HCT116 (cell line): ENCODE results near the gene SNRPF. TPM values are rescaled to one million over a fixed set of nuclear protein-coding genes. Genes with fewer than 3 reads are reported as not detected.
"Not testable (repeated sequence)": the region's sequence is repeated elsewhere in the genome, so short reads cannot be mapped to it uniquely, and the experiment has no call there.

Experiments used
- ATAC-seq: fragments of 200-7000 bp; cut with Tn5 transposase; 2 replicates; pipeline ENCODE4 v1.9.1; 2020; ENCODE audit warnings: mild to moderate bottlenecking, moderate library complexity
- BruUV-seq: library from RNA; stranded (reverse); fragments of 400-500 nt; replicated peaks from 2 replicates; lab custom pipeline; 2021; lab: Mats Ljungman, UMichigan
- CTCF ChIA-PET: fragments of 300-600 bp; sonication (Branson Sonifier 250); formaldehyde crosslinking; loops from one replicate; lab custom pipeline; 2021; ENCODE audit warnings: antibody characterized with exemption; lab: Charles Lee
- POLR2A ChIA-PET: fragments of 300-600, 350-600 bp; sonication (Branson Sonifier 250); formaldehyde crosslinking; loops from one replicate; lab custom pipeline; 2021; ENCODE audit warnings: antibody characterized with exemption; lab: Charles Lee
- RAD21 ChIA-PET, 2 experiments: fragments of 300-600 bp; sonication (Branson Sonifier 250); formaldehyde crosslinking; loops; one replicate each; lab custom pipeline; 2023; ENCODE audit warnings: low total read pairs in 2 of 2; ENCODE audit not compliant: uncharacterized antibody in 2 of 2, unreplicated experiment in 2 of 2, low non-redundant PET in 1 of 2; lab: Charles Lee
- DNase-seq: peaks from one replicate; pipeline ENCODE4 v3.0.0-alpha.2; 2010; ENCODE audit warnings: low read depth, low spot score
- H2AFZ ChIP-seq: fragments of 200-600 bp; shearing (Covaris generic), sonication (generic); 2 replicates; pipeline ENCODE4 v1.6.1; 2017; ENCODE audit warnings: low read depth, mixed run types, mixed read lengths, antibody characterized with exemption, low read length; ENCODE audit not compliant: poor library complexity, severe bottlenecking
- H3K27ac ChIP-seq: 2 replicates; pipeline ENCODE4 v1.5.1; 2012; ENCODE audit warnings: low read depth, low read length
- H3K27me3 ChIP-seq: fragments of 200-600 bp; sonication (generic); 2 replicates; pipeline ENCODE4 v1.6.1; 2016; ENCODE audit warnings: mixed run types, low read length, mixed read lengths; ENCODE audit not compliant: insufficient read depth
- H3K36me3 ChIP-seq, 2 experiments: fragments of 200-500 bp in 1 of 2; fragments of 200-600 bp in 1 of 2; sonication (Bioruptor generic) in 1 of 2; sonication (generic) in 1 of 2; 2 replicates each; pipeline versions ENCODE4 v1.5.1 to v1.6.1; 2014 to 2016; ENCODE audit warnings: low read length in 2 of 2, inconsistent platforms in 1 of 2, mixed read lengths in 1 of 2, mixed run types in 1 of 2; ENCODE audit not compliant: insufficient read depth in 2 of 2, control insufficient read depth in 1 of 2
- H3K4me1 ChIP-seq, 2 experiments: fragments of 200-600 bp in 1 of 2; sonication (generic) in 1 of 2; 2 replicates each; pipeline versions ENCODE4 v1.5.1 to v1.6.1; 2012 to 2017; ENCODE audit warnings: low read length in 2 of 2, inconsistent platforms in 1 of 2, mild to moderate bottlenecking in 1 of 2, mixed read lengths in 1 of 2, mixed run types in 1 of 2, moderate library complexity in 1 of 2; ENCODE audit not compliant: insufficient read depth in 2 of 2, control insufficient read depth in 1 of 2
- H3K4me2 ChIP-seq: fragments of 200-600 bp; sonication (generic); 2 replicates; pipeline ENCODE4 v1.6.1; 2017; ENCODE audit warnings: mixed run types, low read length, mixed read lengths
- H3K4me3 ChIP-seq, 2 experiments: fragments of 200-600 bp in 1 of 2; sonication (generic) in 1 of 2; replicated peaks in 1 of 2; 2 replicates each; pipeline ENCODE4 v1.5.1; 2011 to 2016; ENCODE audit warnings: low read length in 2 of 2, control low read depth in 1 of 2, low read depth in 1 of 2, mild to moderate bottlenecking in 1 of 2, mixed read lengths in 1 of 2, mixed run types in 1 of 2
- H3K79me2 ChIP-seq: fragments of 200-600 bp; sonication (generic); 2 replicates; pipeline ENCODE4 v1.6.1; 2017; ENCODE audit warnings: mild to moderate bottlenecking, mixed run types, low read length, moderate library complexity, mixed read lengths; ENCODE audit not compliant: insufficient read depth
- H3K9ac ChIP-seq: fragments of 200-600 bp; sonication (generic); 2 replicates; pipeline ENCODE4 v1.6.1; 2016; ENCODE audit warnings: low read length, mixed read lengths
- H3K9me2 ChIP-seq: fragments of 200-600 bp; sonication (generic), shearing (Covaris generic); 2 replicates; pipeline ENCODE4 v1.6.1; 2017; ENCODE audit warnings: mixed run types, mild to moderate bottlenecking, moderate library complexity; ENCODE audit not compliant: insufficient read depth
- H3K9me3 ChIP-seq, 2 experiments: fragments of 200-500 bp in 1 of 2; fragments of 200-600 bp in 1 of 2; sonication (Bioruptor generic) in 1 of 2; sonication (generic) in 1 of 2; 2 replicates each; pipeline ENCODE4 v1.6.1; 2014 to 2017; ENCODE audit warnings: low read length in 2 of 2, mixed read lengths in 2 of 2, inconsistent platforms in 1 of 2, low read depth in 1 of 2, mild to moderate bottlenecking in 1 of 2, mixed run types in 1 of 2, moderate library complexity in 1 of 2; ENCODE audit not compliant: control insufficient read depth in 1 of 2, insufficient read depth in 1 of 2
- H4K20me1 ChIP-seq: fragments of 200-600 bp; sonication (generic), shearing (Covaris generic); 2 replicates; pipeline ENCODE4 v1.6.1; 2017; ENCODE audit warnings: mixed run types, mild to moderate bottlenecking, moderate library complexity; ENCODE audit not compliant: insufficient read depth
- CBX3 ChIP-seq: IDR thresholded peaks from 2 replicates; pipeline ENCODE4 v1.6.1; 2012; ENCODE audit warnings: low read depth
- CEBPB ChIP-seq: IDR thresholded peaks from 2 replicates; pipeline ENCODE4 v1.6.1; 2012; ENCODE audit warnings: low read depth
- EGR1 ChIP-seq: IDR thresholded peaks from 2 replicates; pipeline ENCODE4 v1.6.1; 2012; ENCODE audit warnings: low read depth
- EZH2phosphoT487 ChIP-seq: fragments of 200-600 bp; IDR thresholded peaks from 2 replicates; pipeline ENCODE4 v1.6.1; 2018; ENCODE audit warnings: antibody characterized with exemption, borderline replicate concordance
- POLR2AphosphoS5 ChIP-seq: IDR thresholded peaks from 2 replicates; pipeline ENCODE4 v1.6.1; 2011; ENCODE audit warnings: mild to moderate bottlenecking, low read depth, low read length, moderate library complexity
- RAD21 ChIP-seq: IDR thresholded peaks from 2 replicates; pipeline ENCODE4 v1.6.1; 2012; ENCODE audit warnings: low read depth, mild to moderate bottlenecking
- SIN3A ChIP-seq: IDR thresholded peaks from 2 replicates; pipeline ENCODE4 v1.6.1; 2012; ENCODE audit warnings: low read depth
- SP1 ChIP-seq: IDR thresholded peaks from 2 replicates; pipeline ENCODE4 v1.6.1; 2012; ENCODE audit warnings: low read depth
- TCF7L2 ChIP-seq: IDR thresholded peaks from 2 replicates; pipeline ENCODE4 v1.7.0; 2011; ENCODE audit warnings: borderline replicate concordance, inconsistent platforms; ENCODE audit not compliant: insufficient read depth, insufficient read length; ENCODE audit errors: extremely low read depth
- YY1 ChIP-seq: IDR thresholded peaks from 2 replicates; pipeline ENCODE4 v1.6.1; 2011; ENCODE audit warnings: low read length, low read depth, moderate library complexity, mild to moderate bottlenecking; ENCODE audit not compliant: insufficient replicate concordance; ENCODE audit errors: extremely low read depth
- ZNF274 ChIP-seq: fragments of 200-500 bp; sonication (Bioruptor generic); IDR thresholded peaks from 2 replicates; pipeline ENCODE4 v1.6.1; 2014; ENCODE audit warnings: mild to moderate bottlenecking, low read depth, low read length, inconsistent platforms
- intact Hi-C: fragments of 100-400 bp; cut with micrococcal nuclease; formaldehyde crosslinking; loops from 2 replicates; pipeline ENCODE4 v1.10.0; 2022
- total RNA-seq: library from RNA; stranded (reverse); gene quantifications from one replicate; pipeline ENCODE4 v1.2.1, GENCODE V29; 2021; ENCODE audit not compliant: unreplicated experiment
- TF ChIP-seq, protein P1 (sequence below), 3 experiments: fragments of 200-600 bp in 1 of 3; sonication (generic) in 1 of 3; IDR thresholded peaks in 2 of 3; conservative IDR thresholded peaks in 1 of 3; 2 replicates each; pipeline ENCODE4 v1.5.1; 2012 to 2017; ENCODE audit warnings: low read depth in 2 of 3, low read length in 2 of 3, antibody characterized with exemption in 1 of 3, borderline replicate concordance in 1 of 3, control low read depth in 1 of 3, mild to moderate bottlenecking in 1 of 3, mixed read lengths in 1 of 3, mixed run types in 1 of 3, moderate library complexity in 1 of 3; ENCODE audit not compliant: insufficient read depth in 1 of 3
- TF ChIP-seq, protein P2 (sequence below): IDR thresholded peaks from 2 replicates; pipeline ENCODE4 v1.6.1; 2011; ENCODE audit warnings: mild to moderate bottlenecking, low read length, moderate library complexity; ENCODE audit not compliant: insufficient replicate concordance; ENCODE audit errors: extremely low read depth
- TF ChIP-seq, protein P3 (sequence below): IDR thresholded peaks from 2 replicates; pipeline ENCODE4 v1.6.1; 2012

Gene SNRPF
- total RNA-seq, 1 experiment from 2014 or later: 56.3 TPM

DNA sequence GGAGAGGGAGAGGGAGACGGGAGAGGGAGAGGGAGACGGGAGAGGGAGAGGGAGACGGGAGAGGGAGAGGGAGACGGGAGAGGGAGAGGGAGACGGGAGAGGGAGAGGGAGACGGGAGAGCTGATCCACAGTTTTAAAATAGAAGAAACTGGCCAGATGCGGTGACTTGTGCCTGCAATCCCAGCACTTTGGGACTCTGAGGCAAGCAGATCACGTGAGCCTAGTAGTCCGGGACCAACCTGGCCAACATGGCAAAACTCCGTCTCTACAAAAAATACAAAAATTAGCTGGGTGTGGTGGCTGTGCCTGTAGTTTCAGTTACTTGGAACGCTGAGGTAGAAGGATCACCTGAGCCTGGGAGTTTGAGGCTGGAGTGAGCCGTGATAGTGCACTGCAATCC lies 16.3 kb upstream of the SNRPF start:
- CTCF ChIA-PET, H3K36me3 ChIP-seq, BruUV-seq, H4K20me1 ChIP-seq, H3K27ac ChIP-seq, H3K27me3 ChIP-seq, POLR2A ChIA-PET, H3K9me2 ChIP-seq, H3K9me3 ChIP-seq, DNase-seq, H3K4me1 ChIP-seq, intact Hi-C loops, H3K79me2 ChIP-seq: not testable (repeated sequence)
- ATAC-seq: peak; percentile 70
- Histone ChIP-seq H3K4me3 (peak overlapping the region; percentile 32 to 47), H2AFZ (peak overlapping the region; percentile 90), H3K9ac (peak overlapping the region; percentile 40), H3K4me2 (peak overlapping the region; percentile 61)
- RAD21 ChIA-PET: interaction anchor here in 1 of 2 experiments (0.6 to 0.7 kb wide), 2 partner anchors 260 to 271 kb away, joined by 3 to 4 read pairs; no protein-coding TSS in a partner anchor

DNA sequence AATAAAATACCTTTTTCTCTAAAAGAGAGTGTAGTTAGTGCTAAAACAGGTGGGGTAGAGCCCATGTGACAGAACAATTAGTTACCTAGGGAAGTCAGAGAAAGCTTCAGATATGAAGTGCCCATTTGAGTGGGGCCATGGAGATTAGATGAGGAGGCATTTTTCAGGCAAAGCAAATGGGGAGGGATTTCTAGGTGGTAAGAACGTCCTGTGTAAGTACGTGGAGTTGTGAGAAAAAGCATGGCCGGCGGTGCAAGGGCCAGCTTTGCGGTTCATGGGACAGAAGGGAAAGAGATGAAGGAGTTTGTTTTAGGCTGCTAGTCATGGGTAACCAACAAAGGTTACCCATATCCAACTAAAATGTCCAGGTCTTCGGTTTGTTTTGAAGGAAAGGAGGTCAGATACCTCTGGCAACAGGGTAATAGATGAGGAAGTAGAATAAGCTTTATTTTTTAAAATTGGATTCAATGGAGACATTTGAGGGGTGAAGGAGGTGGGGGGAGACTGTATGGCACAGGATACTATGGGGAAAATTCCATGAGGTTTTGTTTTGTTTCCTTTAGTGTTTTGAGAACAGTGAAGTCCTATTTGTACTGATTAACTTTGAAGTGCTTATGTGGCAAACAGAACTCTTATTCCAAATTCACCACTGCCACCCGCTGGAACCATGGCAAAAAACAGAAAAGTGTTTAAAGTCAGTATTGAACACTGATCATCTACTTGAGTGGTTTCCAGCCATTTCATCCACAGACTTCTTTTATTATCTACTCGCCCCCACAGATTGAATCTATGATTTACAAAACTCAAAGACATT lies 10.0 kb upstream of the SNRPF start:
- Histone ChIP-seq H3K9me3 (no peaks in the 10 kb centered on the region), H3K79me2 (no peaks in the 10 kb centered on the region), H2AFZ (no peak overlapping the region), H3K4me1 (no peaks in the 10 kb centered on the region), H3K36me3 (no peaks in the 10 kb centered on the region), H3K27me3 (no peaks in the 10 kb centered on the region), H3K4me2 (no peak overlapping the region), H3K27ac (no peak overlapping the region), H3K4me3 (no peak overlapping the region), H4K20me1 (no peaks in the 10 kb centered on the region), H3K9ac (no peak overlapping the region), H3K9me2 (no peaks in the 10 kb centered on the region)
- intact Hi-C loops: loop anchor here (1.0 kb wide), 1 partner anchor 28 kb away; no protein-coding TSS in a partner anchor
- ATAC-seq (peak; percentile 78), DNase-seq (no peak)
- ChIA-PET POLR2A (no interaction called here), RAD21 (interaction anchor here in 1 of 2 experiments (0.6 kb wide), 2 partner anchors 155 to 514 kb away, joined by 3 read pairs; no protein-coding TSS in a partner anchor), CTCF (interaction anchor here (0.8 to 1.7 kb wide), 5 partner anchors 26 to 314 kb away, joined by 4 to 5 read pairs (median 5); no protein-coding TSS in a partner anchor)
- no TSS peak for BruUV-seq
- TF ChIP-seq, protein P1, sequence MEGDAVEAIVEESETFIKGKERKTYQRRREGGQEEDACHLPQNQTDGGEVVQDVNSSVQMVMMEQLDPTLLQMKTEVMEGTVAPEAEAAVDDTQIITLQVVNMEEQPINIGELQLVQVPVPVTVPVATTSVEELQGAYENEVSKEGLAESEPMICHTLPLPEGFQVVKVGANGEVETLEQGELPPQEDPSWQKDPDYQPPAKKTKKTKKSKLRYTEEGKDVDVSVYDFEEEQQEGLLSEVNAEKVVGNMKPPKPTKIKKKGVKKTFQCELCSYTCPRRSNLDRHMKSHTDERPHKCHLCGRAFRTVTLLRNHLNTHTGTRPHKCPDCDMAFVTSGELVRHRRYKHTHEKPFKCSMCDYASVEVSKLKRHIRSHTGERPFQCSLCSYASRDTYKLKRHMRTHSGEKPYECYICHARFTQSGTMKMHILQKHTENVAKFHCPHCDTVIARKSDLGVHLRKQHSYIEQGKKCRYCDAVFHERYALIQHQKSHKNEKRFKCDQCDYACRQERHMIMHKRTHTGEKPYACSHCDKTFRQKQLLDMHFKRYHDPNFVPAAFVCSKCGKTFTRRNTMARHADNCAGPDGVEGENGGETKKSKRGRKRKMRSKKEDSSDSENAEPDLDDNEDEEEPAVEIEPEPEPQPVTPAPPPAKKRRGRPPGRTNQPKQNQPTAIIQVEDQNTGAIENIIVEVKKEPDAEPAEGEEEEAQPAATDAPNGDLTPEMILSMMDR (IDR thresholded peaks at IDR 0.05 in 2 of 3, conservative IDR thresholded peaks at IDR 0.05 in 1 of 3; ENCODE audit: borderline replicate concordance in 1 of 3, insufficient read depth in 1 of 3, low read depth in 2 of 3, low read length in 2 of 3): peak; percentile 41 to 61 (median 56); a peak in 4 of 6 replicates
- TF ChIP-seq YY1: no peak
- TF ChIP-seq TCF7L2: no peak
- no peak for TF ChIP-seq ZNF274
- TF ChIP-seq, protein P2, sequence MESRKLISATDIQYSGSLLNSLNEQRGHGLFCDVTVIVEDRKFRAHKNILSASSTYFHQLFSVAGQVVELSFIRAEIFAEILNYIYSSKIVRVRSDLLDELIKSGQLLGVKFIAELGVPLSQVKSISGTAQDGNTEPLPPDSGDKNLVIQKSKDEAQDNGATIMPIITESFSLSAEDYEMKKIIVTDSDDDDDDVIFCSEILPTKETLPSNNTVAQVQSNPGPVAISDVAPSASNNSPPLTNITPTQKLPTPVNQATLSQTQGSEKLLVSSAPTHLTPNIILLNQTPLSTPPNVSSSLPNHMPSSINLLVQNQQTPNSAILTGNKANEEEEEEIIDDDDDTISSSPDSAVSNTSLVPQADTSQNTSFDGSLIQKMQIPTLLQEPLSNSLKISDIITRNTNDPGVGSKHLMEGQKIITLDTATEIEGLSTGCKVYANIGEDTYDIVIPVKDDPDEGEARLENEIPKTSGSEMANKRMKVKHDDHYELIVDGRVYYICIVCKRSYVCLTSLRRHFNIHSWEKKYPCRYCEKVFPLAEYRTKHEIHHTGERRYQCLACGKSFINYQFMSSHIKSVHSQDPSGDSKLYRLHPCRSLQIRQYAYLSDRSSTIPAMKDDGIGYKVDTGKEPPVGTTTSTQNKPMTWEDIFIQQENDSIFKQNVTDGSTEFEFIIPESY: no peak
- no peak for TF ChIP-seq SIN3A
- TF ChIP-seq SP1: no peak
- no peak for TF ChIP-seq CBX3
- no peak for TF ChIP-seq POLR2AphosphoS5
- no peak for TF ChIP-seq EGR1
- peak; percentile 79 for TF ChIP-seq RAD21
- TF ChIP-seq EZH2phosphoT487: no peak
- TF ChIP-seq, protein P3, sequence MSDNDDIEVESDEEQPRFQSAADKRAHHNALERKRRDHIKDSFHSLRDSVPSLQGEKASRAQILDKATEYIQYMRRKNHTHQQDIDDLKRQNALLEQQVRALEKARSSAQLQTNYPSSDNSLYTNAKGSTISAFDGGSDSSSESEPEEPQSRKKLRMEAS: no peak
- no peak for TF ChIP-seq CEBPB
